Liver (tissue), 3 donors: ENCODE data around the gene ELF1.

Experiments used
- ATF3 ChIP-seq: IDR thresholded peaks from 2 replicates; pipeline ENCODE4 v1.6.1; 2016; ENCODE audit warnings: antibody characterized with exemption
- CTCF ChIP-seq: fragments of 150-350 bp; IDR thresholded peaks from 2 replicates; pipeline ENCODE4 v1.5.1; 2017; ENCODE audit warnings: improper control_type of control experiment, low read depth, low read length; ENCODE audit not compliant: missing input control
- FOXA1 ChIP-seq: IDR thresholded peaks from 2 replicates; pipeline ENCODE4 v1.6.1; 2016; ENCODE audit warnings: antibody characterized with exemption
- GABPA ChIP-seq, 2 donors: IDR thresholded peaks in 1 of 2; conservative IDR thresholded peaks in 1 of 2; 2 replicates each; pipeline ENCODE4 v1.6.1; 2016; ENCODE audit warnings: antibody characterized with exemption in 2 of 2, mild to moderate bottlenecking in 1 of 2, moderate library complexity in 1 of 2
- JUND ChIP-seq, 2 donors: IDR thresholded peaks; 2 replicates each; pipeline ENCODE4 v1.6.1; 2016; ENCODE audit warnings: antibody characterized with exemption in 2 of 2
- MAX ChIP-seq: IDR thresholded peaks from 2 replicates; pipeline ENCODE4 v1.6.1; 2016; ENCODE audit warnings: antibody characterized with exemption
- NR2F2 ChIP-seq: IDR thresholded peaks from 2 replicates; pipeline ENCODE4 v1.6.1; 2016; ENCODE audit warnings: antibody characterized with exemption
- RAD21 ChIP-seq, 2 donors: IDR thresholded peaks; 2 replicates each; pipeline ENCODE4 v1.6.1; 2016; ENCODE audit warnings: antibody characterized with exemption in 2 of 2, mild to moderate bottlenecking in 2 of 2
- REST ChIP-seq: IDR thresholded peaks from 2 replicates; pipeline ENCODE4 v1.6.1; 2016; ENCODE audit warnings: antibody characterized with exemption, mild to moderate bottlenecking
- RXRA ChIP-seq, 2 donors: IDR thresholded peaks; 2 replicates each; pipeline ENCODE4 v1.6.1; 2017 to 2018; ENCODE audit warnings: antibody characterized with exemption in 2 of 2, mild to moderate bottlenecking in 1 of 2
- TAF1 ChIP-seq: conservative IDR thresholded peaks from 2 replicates; pipeline ENCODE4 v1.6.1; 2016; ENCODE audit warnings: antibody characterized with exemption, mild to moderate bottlenecking
- YY1 ChIP-seq: IDR thresholded peaks from 2 replicates; pipeline ENCODE4 v1.6.1; 2016; ENCODE audit warnings: antibody characterized with exemption, mild to moderate bottlenecking
- ZBTB33 ChIP-seq: IDR thresholded peaks from 2 replicates; pipeline ENCODE4 v1.6.1; 2016; ENCODE audit warnings: antibody characterized with exemption
- donor health status: healthy.
- donor health status: healthy.

- TF ChIP-seq CTCF (no peak), GABPA (IDR thresholded peaks at IDR 0.05 in 1 of 2, conservative IDR thresholded peaks at IDR 0.05 in 1 of 2) (no peak), REST (no peak), FOXA1 (no peak), JUND (IDR thresholded peaks at IDR 0.05) (no peak), RAD21 (IDR thresholded peaks at IDR 0.05) (no peak), ATF3 (no peak), ZBTB33 (no peak), MAX (no peak), RXRA (IDR thresholded peaks at IDR 0.05) (no peak), YY1 (no peak), NR2F2 (no peak), TAF1 (no peak)
Measured at GRCh38 chr13:41058295-41059070, 39.4 kb upstream of the ELF1 start.
